HepG2 (cell line): ENCODE data around the gene SUPT4H1. TPM values are rescaled to one million over a fixed set of nuclear protein-coding genes. Genes with fewer than 3 reads are reported as not detected.

Experiments
- CEBPZ ChIP-seq: IDR thresholded peaks from 2 replicates; pipeline ENCODE4 v1.6.1; 2012; ENCODE audit warnings: low read length, improper control_type of control experiment
- CREB1 ChIP-seq, 2 experiments: fragments of 450-650 bp in 1 of 2; IDR thresholded peaks; 2 replicates each; pipeline ENCODE4 v1.6.1; 2016 to 2017; ENCODE audit warnings: control low read depth in 1 of 2, mild to moderate bottlenecking in 1 of 2, missing compliant biosample characterization in 1 of 2, missing genetic modification characterization in 1 of 2
- DPF2 ChIP-seq: sonication (generic); formaldehyde crosslinking; IDR thresholded peaks from 2 replicates; pipeline ENCODE4 v1.4.0; 2020; ENCODE audit warnings: mild to moderate bottlenecking, low read depth, missing genetic modification reagents, borderline replicate concordance
- FOSL2 ChIP-seq: sonication (generic); formaldehyde crosslinking; IDR thresholded peaks from 2 replicates; pipeline ENCODE4 v1.4.0; 2020; ENCODE audit warnings: missing genetic modification reagents
- MBD4 ChIP-seq: IDR thresholded peaks from 2 replicates; pipeline ENCODE4 v1.6.1; 2012; ENCODE audit warnings: low read length, inconsistent platforms, borderline replicate concordance
- MED1 ChIP-seq: sonication (generic); formaldehyde crosslinking; IDR thresholded peaks from 2 replicates; pipeline ENCODE4 v1.4.0; 2020; ENCODE audit warnings: missing genetic modification reagents
- MXD3 ChIP-seq: IDR thresholded peaks from 2 replicates; pipeline ENCODE4 v1.6.1; 2016; ENCODE audit warnings: mild to moderate bottlenecking, missing biosample characterization, missing genetic modification reagents
- PAF1 ChIP-seq: IDR thresholded peaks from 2 replicates; pipeline ENCODE4 v1.6.1; 2016; ENCODE audit warnings: missing genetic modification reagents, missing compliant biosample characterization
- PAWR ChIP-seq: sonication (generic); formaldehyde crosslinking; IDR thresholded peaks from 2 replicates; pipeline ENCODE4 v1.4.0; 2020; ENCODE audit warnings: missing genetic modification reagents, mild to moderate bottlenecking, borderline replicate concordance
- PHF21A ChIP-seq: sonication (generic); formaldehyde crosslinking; IDR thresholded peaks from 2 replicates; pipeline ENCODE4 v1.5.0; 2020; ENCODE audit warnings: mild to moderate bottlenecking, missing genetic modification reagents
- RFX1 ChIP-seq: fragments of 450-650 bp; IDR thresholded peaks from 2 replicates; pipeline ENCODE4 v1.6.1; 2017
- RFXANK ChIP-seq: IDR thresholded peaks from 2 replicates; pipeline ENCODE4 v1.6.1; 2016
- RFXAP ChIP-seq: sonication (generic); formaldehyde crosslinking; IDR thresholded peaks from 2 replicates; pipeline ENCODE4 v1.4.0; 2020; ENCODE audit warnings: missing genetic modification reagents, borderline replicate concordance
- THYN1 ChIP-seq: sonication (generic); formaldehyde crosslinking; IDR thresholded peaks from 2 replicates; pipeline ENCODE4 v1.8.1; 2023; ENCODE audit warnings: low read depth, mild to moderate bottlenecking, moderate library complexity, missing genetic modification reagents, borderline replicate concordance
- ZBTB37 ChIP-seq: sonication (generic); formaldehyde crosslinking; IDR thresholded peaks from 2 replicates; pipeline ENCODE4 v1.4.0; 2020; ENCODE audit warnings: mild to moderate bottlenecking, missing genetic modification reagents
- ZNF331 ChIP-seq: sonication (generic); formaldehyde crosslinking; IDR thresholded peaks from 2 replicates; pipeline ENCODE4 v1.4.0; 2020; ENCODE audit warnings: missing genetic modification reagents
- ZNF558 ChIP-seq: sonication (generic); formaldehyde crosslinking; IDR thresholded peaks from 2 replicates; pipeline ENCODE4 v1.9.0; 2022; ENCODE audit warnings: mild to moderate bottlenecking, missing genetic modification reagents, borderline replicate concordance
- ZNF777 ChIP-seq: sonication (generic); formaldehyde crosslinking; IDR thresholded peaks from 2 replicates; pipeline ENCODE4 v1.4.0; 2020; ENCODE audit warnings: missing genetic modification reagents
- ZNF816 ChIP-seq: sonication (generic); formaldehyde crosslinking; IDR thresholded peaks from 2 replicates; pipeline ENCODE4 v1.8.0; 2022; ENCODE audit warnings: missing genetic modification reagents, mild to moderate bottlenecking, borderline replicate concordance
- ZSCAN29 ChIP-seq: sonication (generic); formaldehyde crosslinking; conservative IDR thresholded peaks from 2 replicates; pipeline ENCODE4 v1.4.0; 2020; ENCODE audit warnings: mild to moderate bottlenecking, missing genetic modification reagents
- polyA plus RNA-seq, 8 experiments: library from polyadenylated mRNA; depleted of rRNA in 3 of 8; stranded (reverse) in 7 of 8; unstranded in 1 of 8; fragments of >200 nt; fragmentation: Illumina TruSeq in 4 of 8; extraction: Trizol in 4 of 8; gene quantifications; 2 replicates each; pipeline versions ENCODE4 v1.2.1 to v1.2.3, GENCODE V29; 2011 to 2016; ENCODE audit warnings: low read depth in 4 of 8, missing spikeins in 1 of 8, mixed read lengths in 1 of 8; ENCODE audit not compliant: insufficient read depth in 1 of 8
- total RNA-seq, 5 experiments: library from RNA; depleted of rRNA; stranded (reverse); fragments of >200 nt; fragmentation: Illumina TruSeq; extraction: Trizol; gene quantifications; 2 replicates each; pipeline ENCODE4 v1.2.3, GENCODE V29; 2016; ENCODE audit warnings: low read depth in 1 of 5
- TF ChIP-seq, protein P1 (sequence below): fragments of 450-650 bp; IDR thresholded peaks from 2 replicates; pipeline ENCODE4 v1.6.1; 2017; ENCODE audit warnings: mild to moderate bottlenecking

The SUPT4H1 gene
- total and polyA plus RNA-seq, 2 of the 13 experiments (the other 11 are each of a cell fraction or from before 2014, with no cell fraction given): 155 to 244 TPM

GRCh38 chr17:58394534-58395223 is 42.7 kb upstream of the SUPT4H1 start (continued):
- TF ChIP-seq CREB1 (IDR thresholded peaks at IDR 0.05) (no peak), CREB1 (CRISPR knock-in tag; IDR thresholded peaks at IDR 0.05) (peak; percentile 21; the same call in 1 of the 2 replicates), RFXANK (CRISPR knock-in tag) (no peak; the same call in 1 of the 2 replicates), DPF2 (CRISPR knock-in tag) (peak; percentile 82; the same call in 1 of the 2 replicates), ZSCAN29 (CRISPR knock-in tag) (0 out of 2 replicates have a peak, but pooled peaks have one; percentile 59), PAWR (CRISPR knock-in tag) (no peak), PHF21A (CRISPR knock-in tag) (peak; percentile 92), MXD3 (no peak), FOSL2 (peak; percentile 86), PAF1 (CRISPR knock-in tag) (no peak), CEBPZ (no peak), ZNF331 (CRISPR knock-in tag) (peak; percentile 68), RFX1 (no peak), MED1 (CRISPR knock-in tag) (peak; percentile 81), ZBTB37 (no peak), MBD4 (no peak), ZNF777 (CRISPR knock-in tag) (no peak), ZNF816 (CRISPR knock-in tag) (no peak), ZNF558 (no peak), THYN1 (CRISPR knock-in tag) (no peak), RFXAP (0 out of 2 replicates have a peak, but pooled peaks have one; percentile 68)
- TF ChIP-seq, protein P1, sequence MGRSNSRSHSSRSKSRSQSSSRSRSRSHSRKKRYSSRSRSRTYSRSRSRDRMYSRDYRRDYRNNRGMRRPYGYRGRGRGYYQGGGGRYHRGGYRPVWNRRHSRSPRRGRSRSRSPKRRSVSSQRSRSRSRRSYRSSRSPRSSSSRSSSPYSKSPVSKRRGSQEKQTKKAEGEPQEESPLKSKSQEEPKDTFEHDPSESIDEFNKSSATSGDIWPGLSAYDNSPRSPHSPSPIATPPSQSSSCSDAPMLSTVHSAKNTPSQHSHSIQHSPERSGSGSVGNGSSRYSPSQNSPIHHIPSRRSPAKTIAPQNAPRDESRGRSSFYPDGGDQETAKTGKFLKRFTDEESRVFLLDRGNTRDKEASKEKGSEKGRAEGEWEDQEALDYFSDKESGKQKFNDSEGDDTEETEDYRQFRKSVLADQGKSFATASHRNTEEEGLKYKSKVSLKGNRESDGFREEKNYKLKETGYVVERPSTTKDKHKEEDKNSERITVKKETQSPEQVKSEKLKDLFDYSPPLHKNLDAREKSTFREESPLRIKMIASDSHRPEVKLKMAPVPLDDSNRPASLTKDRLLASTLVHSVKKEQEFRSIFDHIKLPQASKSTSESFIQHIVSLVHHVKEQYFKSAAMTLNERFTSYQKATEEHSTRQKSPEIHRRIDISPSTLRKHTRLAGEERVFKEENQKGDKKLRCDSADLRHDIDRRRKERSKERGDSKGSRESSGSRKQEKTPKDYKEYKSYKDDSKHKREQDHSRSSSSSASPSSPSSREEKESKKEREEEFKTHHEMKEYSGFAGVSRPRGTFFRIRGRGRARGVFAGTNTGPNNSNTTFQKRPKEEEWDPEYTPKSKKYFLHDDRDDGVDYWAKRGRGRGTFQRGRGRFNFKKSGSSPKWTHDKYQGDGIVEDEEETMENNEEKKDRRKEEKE: no peak
